ENCODE results near the gene CFTR.
A peak's percentile ranks its signal among the peaks of the same experiment; 100 is the strongest.
"Not testable (repeated sequence)": the region's sequence is repeated elsewhere in the genome, so short reads cannot be mapped to it uniquely, and the experiment has no call there.

CFTR gene

DNA sequence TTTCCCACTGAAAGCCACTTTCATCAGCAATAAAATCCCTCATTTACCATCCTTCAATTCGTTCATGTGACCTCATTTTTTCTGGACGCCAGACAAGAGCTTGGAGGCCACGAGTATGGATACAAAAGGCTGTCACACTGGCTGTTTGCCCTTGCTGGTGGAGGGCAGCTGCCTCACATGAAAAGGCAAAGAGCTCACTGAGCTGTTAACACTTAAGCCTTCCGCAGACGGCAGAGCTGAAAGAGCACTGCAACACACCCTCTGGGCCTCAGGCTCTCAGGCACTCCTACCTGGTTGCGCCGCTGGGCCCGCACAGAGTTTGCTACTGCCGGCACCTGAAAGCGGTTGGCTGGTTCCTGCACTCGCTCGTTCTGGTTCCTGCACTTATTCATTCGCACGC, 193.5 kb downstream of the CFTR start:
- DNase-seq = peak; percentile 21 to 90 (median 69)

DNA sequence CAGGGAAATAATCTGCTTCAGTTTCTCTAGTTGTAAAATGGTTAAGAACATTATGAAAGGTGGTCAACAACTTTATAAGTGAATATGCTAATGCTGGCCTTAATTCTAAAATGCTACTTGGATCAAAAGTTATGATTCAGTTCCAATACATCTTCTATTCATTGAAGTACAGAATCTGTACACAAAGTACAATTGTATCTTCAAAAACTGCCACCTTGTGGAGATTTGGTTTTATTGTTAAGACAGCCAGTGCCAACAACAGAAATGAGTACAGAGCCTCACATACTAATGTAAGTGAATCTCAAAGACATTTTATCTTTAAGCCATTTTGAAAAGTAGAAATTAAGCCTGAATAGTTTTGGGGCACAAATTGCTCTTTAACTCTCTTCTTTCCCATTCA, 194.0 kb downstream of the CFTR start:
- peak in 7 of 42 donors; percentile 12 to 56 (median 21) for DNase-seq
- intact Hi-C loops (cut with DNase I) = no loop called here

More for the DNA sequence above, 193.5 kb downstream of the CFTR start:
- intact Hi-C loops (cut with DNase I) = no loop called here

DNA sequence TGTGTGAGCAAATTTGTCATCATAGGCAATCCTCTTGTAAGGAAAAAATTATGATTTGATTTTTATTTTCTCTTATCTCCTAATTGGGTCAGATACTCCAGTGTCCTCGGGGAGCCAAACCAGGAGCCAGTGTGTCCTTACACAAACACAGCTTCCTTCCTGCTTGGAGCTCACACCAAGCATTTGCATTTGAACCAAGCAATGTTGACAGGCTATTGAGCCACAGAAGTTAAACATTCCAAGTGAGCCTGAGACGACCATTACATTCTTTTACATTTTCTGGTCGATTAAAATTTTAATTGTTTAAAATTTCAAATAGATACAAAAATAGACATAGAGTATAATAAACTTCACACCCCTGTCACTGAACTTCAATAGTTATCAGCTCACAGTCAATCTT, 194.8 kb downstream of the CFTR start:
- intact Hi-C loops (cut with DNase I) = no loop called here
- DNase-seq = peak in 1 of 42 donors; percentile 36

DNA sequence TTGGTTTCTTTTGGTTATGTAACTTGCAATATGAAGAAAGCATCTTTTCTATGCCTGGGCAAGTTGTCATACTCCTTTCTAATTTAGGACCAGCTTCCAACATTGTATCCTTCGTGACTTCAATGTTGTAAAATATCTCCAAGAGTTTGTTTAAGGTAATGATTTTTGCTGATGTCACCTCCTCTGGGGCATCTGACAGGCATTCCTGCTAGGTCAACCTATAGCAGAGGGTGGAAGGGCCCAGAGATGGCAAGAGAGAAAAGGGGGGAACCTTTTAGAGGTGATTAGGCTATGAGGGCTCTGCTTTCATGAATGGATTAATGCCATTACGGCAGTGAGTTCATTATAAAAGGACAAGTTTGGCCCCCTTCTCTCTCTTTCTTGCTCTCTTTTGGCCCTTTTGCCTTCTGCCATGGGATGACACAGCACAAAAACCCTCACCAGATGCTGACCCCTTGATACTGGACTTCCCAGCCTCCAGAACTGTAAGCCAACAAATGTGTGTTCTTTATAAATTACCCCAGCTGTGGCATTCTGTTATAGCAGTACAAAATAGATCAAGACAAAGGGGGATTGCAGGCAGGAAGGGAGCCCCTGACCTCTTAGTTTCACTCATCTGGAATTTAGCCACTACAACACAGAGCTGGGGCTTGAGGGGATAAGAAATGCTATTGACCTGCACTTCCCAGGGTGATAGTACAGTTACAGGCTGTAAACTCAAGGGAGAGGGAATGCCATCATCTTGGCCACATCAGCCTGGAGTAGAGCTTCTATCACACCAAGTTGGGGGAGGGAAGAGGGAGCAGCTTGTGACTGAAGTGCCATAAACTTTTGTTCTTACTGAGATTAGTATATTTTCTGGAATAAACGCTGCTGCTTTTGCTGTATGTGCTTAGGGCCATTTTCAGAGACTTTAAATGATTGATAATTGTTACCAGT, 195.9 kb downstream of the CFTR start:
- DNase-seq = no peak
- intact Hi-C loops (cut with DNase I) = no loop called here

DNA sequence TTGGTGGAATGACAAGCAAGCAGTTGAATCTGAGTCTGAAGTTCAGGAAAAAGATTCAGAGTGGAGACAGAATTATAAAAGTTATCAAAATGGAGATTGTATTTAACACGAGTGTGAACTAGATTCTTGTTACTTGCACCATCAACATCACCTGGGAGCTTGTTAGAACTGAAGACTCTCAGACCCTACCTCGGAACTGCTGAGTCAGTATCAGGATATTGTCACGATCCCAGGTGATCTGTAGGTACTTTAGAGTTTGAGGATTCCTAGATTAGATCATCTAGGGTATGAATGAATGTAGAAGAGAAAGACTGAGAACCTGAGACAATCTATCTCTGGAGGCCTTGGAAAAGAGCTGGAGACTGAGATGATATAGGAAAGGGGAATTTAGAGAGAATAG, 199.3 kb downstream of the CFTR start:
- intact Hi-C loops (cut with DNase I) = no loop called here
- DNase-seq = no peak

DNA sequence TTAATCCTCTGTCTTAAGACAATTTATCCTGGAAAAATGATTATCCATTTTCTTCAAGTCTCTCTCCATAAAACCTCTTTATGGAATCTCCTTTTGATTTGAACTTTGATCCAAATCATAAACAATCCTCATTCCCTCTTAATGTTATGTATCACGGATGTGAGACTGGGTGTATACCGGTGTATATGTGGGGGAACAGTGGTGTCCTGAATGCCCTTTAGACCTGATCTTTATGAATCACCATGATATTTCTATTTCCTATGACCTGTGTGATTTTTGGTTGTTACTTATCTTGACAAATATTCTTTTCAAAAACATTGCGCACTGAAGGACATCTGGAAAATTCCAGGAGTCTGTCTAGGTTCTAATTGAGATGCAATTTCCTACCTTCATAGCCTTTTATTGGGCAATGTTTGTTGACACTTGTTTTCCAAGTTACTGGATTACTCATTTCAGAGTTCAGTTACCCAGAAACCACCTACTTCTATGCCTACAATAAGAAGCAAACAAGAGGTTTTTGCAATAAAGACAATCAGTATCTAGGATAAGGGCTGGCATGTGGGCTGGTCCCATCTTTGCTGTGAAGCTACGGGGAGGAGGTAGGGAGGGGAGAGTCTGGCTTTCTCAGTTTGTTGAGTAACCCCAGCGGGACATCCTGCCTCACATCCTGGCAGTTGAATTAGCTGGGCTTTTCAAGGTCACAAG, 203.0 kb downstream of the CFTR start:
- no peak for DNase-seq

DNA sequence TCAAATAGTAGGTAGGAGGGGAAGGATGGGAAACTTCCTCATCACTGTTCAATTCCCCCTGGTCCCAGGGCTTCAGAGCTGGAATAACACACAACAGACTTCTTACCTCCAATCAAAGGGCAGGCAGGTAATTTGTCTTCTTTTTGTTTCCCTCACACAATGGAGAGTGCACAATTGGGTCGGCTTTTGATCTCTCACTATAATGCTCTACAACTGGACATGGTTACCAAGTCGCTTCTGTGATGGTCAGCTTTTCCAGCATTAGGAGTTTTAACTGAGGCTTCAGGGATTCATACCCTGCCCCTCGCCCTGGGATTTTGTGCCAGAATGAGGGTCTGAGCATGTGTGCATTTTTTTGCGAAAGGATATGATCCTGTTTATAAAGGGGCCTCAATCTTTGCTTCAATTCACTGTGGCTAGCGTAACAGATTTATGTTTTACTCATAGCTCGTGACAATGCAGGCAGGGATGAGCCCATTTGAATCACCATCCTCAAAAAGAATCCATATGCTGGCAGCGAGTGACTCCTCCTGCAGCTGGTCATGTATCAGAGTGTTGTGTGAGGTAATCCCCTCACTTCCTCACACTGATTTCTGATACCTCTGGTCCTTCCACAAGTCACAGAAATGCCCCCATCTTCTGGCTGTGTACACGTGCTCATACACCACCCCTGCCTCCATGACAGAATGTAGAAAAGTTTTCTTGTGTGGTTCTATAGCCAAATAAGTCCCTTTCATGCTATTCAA, 203.8 kb downstream of the CFTR start:
- no peak for DNase-seq
- intact Hi-C loops (cut with DNase I) = no loop called here

More for the DNA sequence above, 203.0 kb downstream of the CFTR start:
- intact Hi-C loops (cut with DNase I) = no loop called here

DNA sequence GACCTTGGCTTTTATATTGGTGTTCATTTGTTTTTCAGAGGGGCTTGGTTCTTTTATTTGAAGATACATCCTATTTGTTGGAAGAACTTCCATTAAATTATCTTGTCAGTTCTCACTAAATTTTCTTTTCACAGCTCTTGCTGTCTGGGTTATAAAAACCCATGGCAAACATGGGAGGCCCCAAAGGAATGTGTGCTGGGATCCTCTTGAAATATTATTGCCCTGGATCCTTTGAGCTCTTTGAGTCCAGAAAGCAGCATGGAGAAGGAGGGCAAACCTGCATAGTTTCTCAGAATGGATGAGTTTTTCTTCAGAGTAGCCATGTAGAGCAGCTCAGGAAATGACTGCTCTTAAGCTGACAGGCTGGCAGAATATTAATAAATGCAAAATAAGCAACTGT, 206.0 kb downstream of the CFTR start:
- no peak for DNase-seq
- intact Hi-C loops (cut with DNase I) = no loop called here

DNA sequence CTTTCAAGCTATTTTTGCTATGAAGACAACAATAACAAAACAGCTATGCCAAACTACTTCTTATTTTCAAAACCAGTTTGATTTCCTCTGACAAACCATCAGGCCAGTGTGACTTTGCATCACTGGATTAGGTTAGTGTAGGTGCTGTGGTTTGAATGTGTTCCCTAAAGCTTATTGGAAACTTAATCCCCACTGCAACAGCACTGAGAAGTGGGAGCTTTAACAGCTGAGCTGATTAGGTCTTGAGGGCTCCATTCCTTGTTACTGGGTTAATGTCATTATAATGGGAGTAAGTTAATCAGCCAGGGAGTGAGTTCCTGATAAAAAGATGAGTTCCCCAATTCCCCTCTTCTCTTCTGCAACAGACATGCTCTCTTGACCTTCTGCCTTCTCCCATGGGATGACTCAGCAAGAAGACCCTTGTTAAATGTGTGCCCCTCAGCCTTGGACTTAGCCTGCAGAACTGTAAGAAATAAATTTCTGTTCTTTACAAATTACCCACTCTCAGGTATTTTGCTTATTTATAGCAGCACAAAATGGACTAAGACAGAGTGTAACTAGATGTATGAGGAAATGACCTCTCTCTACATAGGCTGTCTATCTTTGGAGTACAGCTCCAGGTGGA, 206.6 kb downstream of the CFTR start:
- no peak for DNase-seq
- intact Hi-C loops (cut with DNase I) = no loop called here

DNA sequence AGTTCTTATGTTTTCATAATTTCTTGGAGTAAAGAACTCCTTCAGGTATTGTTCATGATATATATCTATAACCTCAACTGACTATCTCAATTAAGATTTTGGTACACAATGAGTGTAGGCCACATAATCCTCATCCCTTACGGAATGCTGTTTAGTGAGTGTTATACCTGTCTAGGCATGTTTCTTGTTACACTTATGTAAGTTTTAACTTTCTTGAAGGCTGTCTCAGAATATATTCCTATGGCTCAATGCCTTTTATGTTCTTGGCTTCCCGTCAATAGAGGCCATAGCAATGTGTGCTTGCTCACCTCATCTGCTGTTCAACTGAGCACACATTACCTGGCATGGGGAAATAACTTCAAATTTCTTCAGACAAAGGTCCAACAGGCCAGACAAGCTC, 208.3 kb downstream of the CFTR start:
- intact Hi-C loops (cut with DNase I) = no loop called here
- DNase-seq = no peak

DNA sequence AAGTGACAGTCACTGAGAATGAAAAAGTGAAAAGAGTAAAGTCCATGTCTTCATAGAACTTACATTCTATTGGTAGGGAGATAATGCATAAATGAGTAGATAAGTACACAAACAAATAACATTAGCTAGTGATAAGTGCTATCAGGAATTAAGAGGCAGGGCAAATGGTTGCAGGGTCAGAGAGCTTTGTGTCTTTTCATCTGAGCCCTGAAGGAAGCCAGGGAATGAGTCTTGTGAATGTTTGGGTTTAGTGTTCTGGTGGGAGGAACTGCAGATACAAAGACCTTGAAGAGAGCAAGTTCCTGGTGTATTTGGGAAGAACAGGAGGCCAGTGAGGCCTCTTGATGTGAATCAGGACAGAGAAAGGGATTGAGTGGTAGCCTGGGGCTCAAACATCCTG, 209.6 kb downstream of the CFTR start:
- no peak for DNase-seq
- intact Hi-C loops (cut with DNase I) = no loop called here

DNA sequence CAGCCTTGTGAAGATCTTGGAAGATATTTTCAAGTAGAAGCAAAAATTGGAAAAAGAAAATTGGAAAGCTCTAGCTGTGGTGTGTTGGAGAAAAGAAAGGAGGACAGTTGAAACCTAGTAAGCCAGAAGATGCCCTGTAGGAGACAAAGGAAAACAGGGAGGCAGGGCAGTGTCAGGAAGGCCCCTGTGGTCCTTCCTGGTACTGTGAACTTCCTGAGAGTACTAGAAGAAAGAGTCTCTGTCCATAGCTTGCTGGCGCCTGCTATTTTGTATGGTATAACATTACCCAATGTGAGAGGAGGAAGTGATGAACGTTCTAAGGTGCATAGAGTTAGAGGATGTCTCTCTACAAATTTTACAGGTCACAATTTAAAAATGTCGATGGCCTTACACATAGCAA, 210.3 kb downstream of the CFTR start:
- intact Hi-C loops (cut with DNase I) = no loop called here
- no peak for DNase-seq

DNA sequence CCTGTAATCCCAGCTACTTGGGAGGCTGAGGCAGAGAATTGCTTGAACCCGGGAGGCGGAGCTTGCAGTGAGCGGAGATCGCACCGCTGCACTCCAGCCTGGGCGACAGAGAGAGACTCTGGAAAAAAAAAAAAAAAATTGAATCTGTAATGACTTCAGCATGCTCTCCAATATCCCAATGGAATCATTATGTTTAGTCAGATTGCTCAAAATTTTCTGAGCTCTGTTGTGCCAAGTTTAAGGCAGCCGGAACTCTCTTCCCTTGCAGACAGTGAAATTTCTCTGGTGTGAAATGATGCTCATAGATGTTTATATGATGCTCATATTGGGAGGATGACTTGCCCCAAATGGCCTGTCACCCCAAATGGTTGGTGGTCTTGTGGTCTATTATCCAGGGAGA, 212.5 kb downstream of the CFTR start:
- intact Hi-C loops (cut with DNase I) = no loop called here
- no peak for DNase-seq

DNA sequence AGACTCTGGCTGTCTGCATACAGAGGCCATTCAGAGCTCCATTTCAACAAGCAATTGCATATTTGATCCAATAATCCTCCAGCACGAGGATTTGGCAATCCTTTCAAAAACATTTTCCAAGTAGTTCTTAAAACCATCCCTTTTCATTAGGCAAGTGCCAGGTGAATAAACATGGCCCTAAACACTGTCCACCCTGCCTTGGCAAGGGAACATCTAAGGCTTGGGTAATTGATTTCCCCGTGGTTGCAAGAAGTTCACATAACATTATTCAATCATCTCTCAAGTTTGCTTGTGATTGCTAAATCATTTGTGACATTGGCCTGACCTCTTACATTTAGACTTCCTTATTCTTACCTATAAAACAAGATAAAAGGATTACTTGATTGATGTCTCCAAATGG, 218.2 kb downstream of the CFTR start:
- no peak for DNase-seq
- intact Hi-C loops (cut with DNase I) = no loop called here

DNA sequence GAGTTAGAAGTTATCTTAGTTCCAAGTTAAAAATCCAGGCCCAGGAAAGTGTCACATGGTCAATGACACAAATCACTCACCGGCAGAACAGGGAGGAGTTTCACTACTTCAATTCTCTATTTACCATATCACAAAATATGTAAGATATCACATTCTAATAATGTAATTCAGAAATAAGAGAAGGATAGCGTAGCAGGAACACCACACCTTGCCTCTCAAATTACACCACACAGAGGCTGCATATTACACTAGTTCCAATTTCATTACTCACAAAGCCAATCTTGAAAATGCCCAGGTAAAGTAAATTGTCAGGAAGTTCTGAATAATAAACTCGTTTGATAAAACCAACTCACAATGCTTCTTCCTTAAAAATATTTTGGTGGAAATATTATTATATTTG, 224.2 kb downstream of the CFTR start:
- no peak for DNase-seq
- intact Hi-C loops (cut with DNase I) = no loop called here

DNA sequence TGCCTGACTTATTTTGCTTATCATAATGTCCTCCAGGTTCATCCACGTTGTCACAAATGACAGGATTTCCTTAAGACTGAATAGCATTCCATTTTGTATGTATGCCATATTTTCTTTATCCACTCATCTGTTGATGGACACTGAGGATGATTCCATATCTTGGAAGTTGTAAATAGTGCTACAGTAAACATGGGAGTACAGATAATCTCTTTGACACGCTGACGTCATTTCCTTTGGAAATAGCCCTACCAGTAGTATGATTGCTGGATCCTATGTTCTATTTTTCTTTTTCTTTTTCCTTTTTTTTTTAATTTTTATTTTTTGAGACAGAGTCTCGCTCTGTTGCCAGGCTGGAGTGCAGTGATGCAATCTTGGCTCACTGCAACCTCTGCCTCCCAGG, 225.8 kb downstream of the CFTR start:
- no peak for DNase-seq
- intact Hi-C loops (cut with DNase I) = no loop called here

DNA sequence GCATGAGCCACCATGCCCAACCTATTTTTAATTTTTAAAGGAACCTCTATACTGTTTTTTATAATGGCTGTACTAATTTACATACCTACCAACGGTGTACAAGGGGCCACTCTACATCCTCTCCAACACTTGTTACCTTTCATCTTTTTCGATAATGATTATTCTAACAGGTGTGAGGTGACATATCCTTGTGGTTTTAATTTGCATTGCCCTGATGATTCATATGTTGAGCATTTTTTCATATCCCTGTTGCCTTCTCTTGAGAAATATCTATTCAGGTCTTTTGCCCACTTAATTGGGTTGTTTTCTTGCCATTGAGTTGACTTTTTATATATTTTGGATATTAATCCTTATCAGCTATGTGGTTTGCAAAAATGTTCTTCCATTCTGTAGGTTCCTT, 226.4 kb downstream of the CFTR start:
- DNase-seq = no peak
- intact Hi-C loops (cut with DNase I) = no loop called here

DNA sequence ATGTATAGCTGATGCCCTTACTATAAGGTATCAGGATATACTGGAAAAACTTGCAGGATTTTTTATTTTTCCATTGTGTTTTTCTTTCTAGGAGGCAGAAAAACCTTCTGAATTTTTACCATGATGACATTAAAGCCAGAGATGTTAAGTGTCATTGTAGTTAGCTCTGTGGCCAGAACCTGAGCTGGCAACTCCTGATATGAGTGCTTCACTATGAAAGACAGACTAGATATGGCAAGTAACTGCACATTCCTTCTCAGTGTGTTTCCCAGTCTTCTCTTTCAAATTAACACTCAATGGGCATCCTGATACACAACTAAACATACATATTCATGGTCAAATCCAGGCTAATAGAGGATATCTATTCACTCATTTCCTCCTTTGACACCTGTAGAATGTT, 227.3 kb downstream of the CFTR start:
- intact Hi-C loops (cut with DNase I) = no loop called here
- DNase-seq = no peak

DNA sequence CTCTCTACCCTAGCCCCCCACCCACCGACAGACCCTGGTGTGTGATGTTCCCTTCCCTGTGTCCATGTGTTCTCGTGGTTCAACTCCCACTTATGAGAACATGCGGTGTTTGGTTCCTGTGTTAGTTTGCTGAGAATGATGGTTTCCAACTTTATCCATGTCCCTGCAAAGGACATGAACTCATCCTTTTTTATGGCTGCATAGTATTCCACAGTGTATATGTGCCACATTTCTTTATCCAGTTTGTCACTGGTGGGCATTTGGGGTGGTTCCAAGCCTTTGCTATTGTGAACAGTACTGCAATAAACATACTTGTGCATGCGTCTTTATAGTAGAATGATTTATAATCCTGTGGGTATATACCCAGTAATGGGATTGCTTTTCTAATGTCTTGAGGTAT, 228.3 kb downstream of the CFTR start:
- not testable (repeated sequence) for DNase-seq

More for the DNA sequence above, 228.3 kb downstream of the CFTR start:
- intact Hi-C loops (cut with DNase I) = not testable (repeated sequence)
